Measurements from ENCODE around the gene RAD51B.

RAD51B gene

DNA sequence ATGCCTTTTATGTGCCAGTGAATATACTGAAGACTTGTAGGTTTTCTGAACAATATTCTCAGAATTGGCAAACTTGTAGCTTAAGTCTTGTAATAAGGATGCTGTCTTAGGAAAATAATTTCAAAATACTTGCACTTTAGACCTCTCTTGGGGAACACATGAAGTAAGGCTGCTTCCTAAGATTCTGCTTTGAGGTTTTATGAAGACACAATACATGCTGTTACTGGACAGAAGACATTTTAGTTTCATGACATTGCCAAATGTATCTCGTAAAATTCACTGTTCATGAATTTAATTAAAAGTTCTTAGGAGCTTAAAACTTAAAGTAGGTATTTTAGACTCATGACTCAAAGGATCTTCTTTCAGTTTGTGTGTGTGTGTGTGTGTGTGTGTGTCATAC, 80.7 kb downstream of the RAD51B start:
- no peak for DNase-seq (ENCODE audit: low read depth)

DNA sequence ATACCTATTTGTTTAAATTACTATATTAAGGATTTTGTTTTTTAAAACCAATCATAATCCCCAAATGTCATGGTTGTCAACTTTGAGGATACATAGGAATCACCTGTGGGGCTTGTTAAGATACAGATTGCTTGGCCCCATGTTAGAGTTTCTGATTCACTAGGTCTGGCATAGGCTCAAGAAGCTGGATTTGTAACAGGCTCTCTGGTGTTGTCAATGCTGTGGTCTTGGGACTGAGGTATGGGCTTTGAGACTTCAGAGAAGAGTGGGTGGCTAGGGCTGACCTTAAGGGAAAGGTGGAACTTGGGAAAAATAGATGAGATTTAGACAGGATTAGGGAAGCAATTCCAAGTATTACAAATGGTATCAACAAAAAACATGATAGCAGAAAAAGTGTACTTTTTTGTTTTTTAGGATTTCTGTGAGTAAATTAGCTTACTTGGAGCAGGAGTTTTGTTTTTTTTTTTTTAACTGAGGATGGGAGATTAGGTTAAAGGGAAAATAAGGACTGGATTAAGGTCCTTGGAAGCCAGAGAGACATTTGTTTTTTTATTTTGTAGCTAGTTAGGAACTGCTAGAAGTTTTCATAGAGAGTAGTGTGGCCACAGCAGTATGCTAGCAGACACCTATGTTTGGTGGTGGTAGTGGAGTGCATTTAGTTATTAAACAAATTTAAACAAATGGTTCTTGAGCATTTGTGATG, 88.6 kb downstream of the RAD51B start:
- no peak for DNase-seq (ENCODE audit: low read depth)

GRCh38 chr14:67911562-67911961, 92.0 kb downstream of the RAD51B start:
- no peak for DNase-seq (ENCODE audit: low read depth)

GRCh38 chr14:67916430-67916829, 96.9 kb downstream of the RAD51B start:
- no peak for DNase-seq (ENCODE audit: low read depth)

DNA sequence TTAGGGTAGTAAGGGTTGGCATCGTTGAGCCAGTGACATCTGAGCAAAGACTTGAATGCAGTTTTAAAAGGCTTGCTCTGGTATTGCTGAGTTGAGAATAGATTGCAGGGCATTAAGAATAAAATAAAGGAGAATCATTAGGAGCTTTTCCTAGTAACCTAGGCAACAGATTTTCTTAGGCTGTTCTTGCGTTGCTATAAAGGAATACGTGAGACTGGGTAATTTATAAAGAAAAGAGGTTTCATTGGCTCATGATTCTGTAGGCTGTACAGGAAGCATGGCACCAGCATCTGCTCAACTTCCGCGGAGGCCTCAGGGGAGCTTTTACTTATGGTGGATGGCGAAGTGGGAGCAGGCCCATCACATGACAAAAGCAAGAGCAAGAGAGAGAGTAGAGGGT, 97.4 kb downstream of the RAD51B start:
- no peak for DNase-seq (ENCODE audit: low read depth)

DNA sequence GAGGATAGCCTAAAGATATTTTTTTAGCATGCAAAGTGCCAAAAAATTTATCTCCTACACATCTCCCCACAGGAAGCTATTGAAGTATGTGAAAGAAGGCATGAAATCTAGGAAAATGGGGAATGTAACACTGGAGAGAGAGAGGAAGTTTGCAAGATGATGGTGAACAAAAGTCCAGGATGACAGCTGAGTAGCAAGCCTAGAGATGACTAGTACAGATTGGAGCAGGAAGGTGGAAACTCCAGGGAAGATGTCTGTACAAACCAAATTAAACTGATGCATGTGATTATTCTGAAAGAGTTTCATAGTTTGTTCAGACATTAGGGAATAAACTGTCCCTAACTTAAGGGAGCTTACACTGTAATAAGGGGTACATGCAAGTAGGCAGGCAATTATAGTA, 99.3 kb downstream of the RAD51B start:
- DNase-seq (ENCODE audit: low read depth) = no peak

GRCh38 chr14:67919259-67920032, 99.9 kb downstream of the RAD51B start:
- no peak for DNase-seq (ENCODE audit: low read depth)

- no peak for DNase-seq (ENCODE audit: low read depth)
These were observed 107.2 kb downstream of the RAD51B start for GRCh38 chr14:67926821-67927220.

DNA sequence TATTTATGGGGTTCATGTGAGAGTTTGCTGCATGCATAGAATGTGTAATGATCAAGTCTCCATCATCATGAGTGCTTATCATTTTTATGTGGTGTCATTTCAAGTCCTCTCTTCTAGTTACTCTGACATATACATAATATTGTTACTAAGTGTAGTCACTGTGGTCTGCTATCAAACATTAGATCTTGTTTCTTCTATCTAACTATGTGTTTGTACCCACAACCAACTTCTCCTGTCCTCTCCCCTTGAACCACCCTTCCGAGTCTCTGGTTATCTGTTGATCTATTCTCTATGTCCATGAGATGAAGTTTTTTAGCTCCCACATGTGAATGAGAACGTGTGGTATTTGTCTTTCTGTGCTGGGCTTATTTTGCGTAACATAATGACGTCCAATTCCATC, 107.7 kb downstream of the RAD51B start:
- DNase-seq (ENCODE audit: low read depth) = no peak

GRCh38 chr14:67928375-67928774, 108.8 kb downstream of the RAD51B start:
- DNase-seq (ENCODE audit: low read depth) = no peak

DNA sequence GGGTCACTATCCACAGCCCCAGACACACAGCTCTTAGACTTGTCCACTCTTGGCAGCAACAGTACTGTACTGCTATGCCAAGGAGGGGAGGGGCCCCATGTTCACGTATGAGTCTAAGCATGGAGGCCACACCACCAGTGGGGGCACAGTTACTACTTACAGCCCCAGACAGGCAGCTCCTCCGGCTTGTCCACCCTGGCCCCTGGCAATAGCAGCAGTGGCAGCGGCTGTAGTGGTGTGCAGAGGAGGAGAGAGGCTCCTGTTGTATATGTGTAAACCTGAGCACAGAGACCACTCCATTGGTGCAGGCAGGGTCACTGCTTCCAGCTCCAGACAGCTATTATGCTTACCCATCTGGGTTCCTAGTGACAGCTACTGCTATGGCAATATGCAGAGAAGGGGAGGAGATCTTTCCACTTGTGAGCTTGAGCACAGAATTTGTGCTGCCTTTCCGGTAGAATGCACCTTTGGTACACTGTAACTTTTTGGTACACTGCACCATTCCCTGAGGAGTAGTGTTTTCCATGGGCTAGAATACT, 113.2 kb downstream of the RAD51B start:
- DNase-seq (ENCODE audit: low read depth) = no peak

DNA sequence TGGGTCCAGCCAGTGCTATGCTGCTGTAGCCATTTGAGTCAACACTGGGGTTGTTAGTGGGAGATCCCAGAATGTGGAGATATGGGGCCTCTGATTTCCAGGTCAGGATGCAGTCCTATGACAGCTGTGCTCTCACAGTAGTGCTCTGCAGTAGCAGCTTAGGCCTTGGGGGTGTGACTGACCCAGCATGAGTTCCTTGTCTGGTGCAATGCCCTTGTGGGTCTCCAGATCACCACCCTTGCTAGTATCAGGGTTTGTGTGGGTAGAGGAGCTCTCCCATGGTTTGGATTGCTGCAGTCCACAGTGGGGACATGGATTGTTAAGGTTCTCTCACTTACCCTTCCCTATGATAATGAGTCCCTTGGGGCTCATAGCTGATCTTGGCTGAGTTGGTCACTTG, 113.7 kb downstream of the RAD51B start:
- DNase-seq (ENCODE audit: low read depth) = no peak

DNA sequence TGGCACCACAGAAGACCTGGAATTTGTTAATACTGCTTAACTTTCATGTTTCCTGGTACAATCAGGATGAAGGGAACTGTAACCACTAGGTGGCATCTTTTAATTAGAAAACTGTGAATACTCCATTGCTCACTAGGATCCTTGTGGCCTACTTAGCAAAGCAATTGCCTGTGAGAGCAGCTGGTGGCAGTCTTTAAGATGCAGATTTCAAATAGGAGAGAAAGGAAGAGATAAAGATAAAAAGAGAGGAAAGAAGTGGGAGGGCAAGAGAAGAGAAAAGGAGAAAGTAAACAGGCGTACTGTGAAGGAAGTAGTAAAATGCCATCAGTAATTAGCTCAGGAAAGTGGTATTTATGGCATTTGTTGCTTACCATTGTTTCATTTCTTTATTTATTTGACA, 114.5 kb downstream of the RAD51B start:
- no peak for DNase-seq (ENCODE audit: low read depth)

- no peak for DNase-seq (ENCODE audit: low read depth)
These were observed 115.3 kb downstream of the RAD51B start for GRCh38 chr14:67934862-67935261.

GRCh38 chr14:67935371-67935770, 115.8 kb downstream of the RAD51B start:
- no peak for DNase-seq (ENCODE audit: low read depth)

- DNase-seq (ENCODE audit: low read depth) = no peak
These were observed 118.5 kb downstream of the RAD51B start for GRCh38 chr14:67938071-67938470.

- no peak for DNase-seq (ENCODE audit: low read depth)
These were observed 121.2 kb downstream of the RAD51B start for GRCh38 chr14:67940486-67941455.

- no peak for DNase-seq (ENCODE audit: low read depth)
These were observed 122.0 kb downstream of the RAD51B start for GRCh38 chr14:67941456-67942018.

GRCh38 chr14:67942080-67942710, 122.6 kb downstream of the RAD51B start:
- no peak for DNase-seq (ENCODE audit: low read depth)

DNA sequence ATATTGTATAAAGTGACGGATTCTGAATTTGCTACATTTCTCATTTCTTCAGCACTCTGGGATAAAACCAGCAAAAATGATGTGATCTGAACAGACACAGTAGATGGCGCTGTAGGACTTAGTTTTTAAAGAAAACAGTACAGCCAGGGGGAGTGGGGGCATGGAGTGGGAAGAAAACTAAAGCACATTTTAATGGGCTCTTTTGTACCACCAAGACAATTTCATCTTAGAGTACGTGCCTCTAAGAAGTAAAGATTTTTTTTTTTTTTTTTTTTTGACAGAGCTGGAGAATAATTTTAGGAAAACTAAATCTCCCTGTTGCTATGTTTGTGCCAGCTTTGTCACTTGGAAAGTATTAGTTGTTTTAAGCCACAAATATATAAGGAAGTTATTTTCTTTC, 124.4 kb downstream of the RAD51B start:
- peak; percentile 9 for DNase-seq (ENCODE audit: low read depth)

DNA sequence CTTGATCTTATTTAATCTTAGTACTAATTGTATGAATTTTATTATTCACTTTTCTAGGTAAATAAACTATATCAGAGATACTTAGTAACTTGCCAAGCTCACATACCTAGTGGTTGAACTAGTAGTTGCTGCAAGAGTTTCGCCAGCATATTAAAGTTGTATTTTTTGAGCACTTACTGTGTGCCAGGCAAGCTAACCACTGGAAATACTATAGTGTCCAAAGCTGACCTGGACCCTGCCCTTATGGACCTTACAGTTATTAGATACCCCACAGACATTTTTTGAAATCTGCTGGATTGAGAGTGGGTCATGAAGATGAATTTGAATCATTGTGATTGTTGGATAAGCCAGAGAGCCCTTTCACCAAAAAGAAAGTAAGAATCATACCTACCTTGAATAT, 125.0 kb downstream of the RAD51B start:
- no peak for DNase-seq (ENCODE audit: low read depth)
